Stimulated activated naive CD8-positive, alpha-beta T cell treated with anti-CD3 and anti-CD28 coated beads, Interleukin-15, Interleukin-2, amounts not matched to agents 100 ng/mL and 50 ng/mL, for 24 hours (primary cell): Measurements from ENCODE around the gene ALG2.

Experiments used
- H3K27ac Mint-ChIP-seq: one replicate; pipeline ENCODE4 v1.8.0; 2021; ENCODE audit warnings: mild to moderate bottlenecking, mixed read lengths
- H3K27me3 Mint-ChIP-seq: one replicate; pipeline ENCODE4 v1.8.0; 2021; ENCODE audit warnings: mixed read lengths
- H3K36me3 Mint-ChIP-seq: one replicate; pipeline ENCODE4 v1.8.0; 2021; ENCODE audit warnings: low read depth, mixed read lengths
- H3K4me1 Mint-ChIP-seq: one replicate; pipeline ENCODE4 v1.8.0; 2021; ENCODE audit warnings: low read depth, mixed read lengths
- H3K4me3 Mint-ChIP-seq: one replicate; pipeline ENCODE4 v1.8.0; 2021; ENCODE audit warnings: mild to moderate bottlenecking, mixed read lengths
- H3K9me3 Mint-ChIP-seq: one replicate; pipeline ENCODE4 v1.8.0; 2021; ENCODE audit warnings: mixed read lengths

The ALG2 gene

DNA sequence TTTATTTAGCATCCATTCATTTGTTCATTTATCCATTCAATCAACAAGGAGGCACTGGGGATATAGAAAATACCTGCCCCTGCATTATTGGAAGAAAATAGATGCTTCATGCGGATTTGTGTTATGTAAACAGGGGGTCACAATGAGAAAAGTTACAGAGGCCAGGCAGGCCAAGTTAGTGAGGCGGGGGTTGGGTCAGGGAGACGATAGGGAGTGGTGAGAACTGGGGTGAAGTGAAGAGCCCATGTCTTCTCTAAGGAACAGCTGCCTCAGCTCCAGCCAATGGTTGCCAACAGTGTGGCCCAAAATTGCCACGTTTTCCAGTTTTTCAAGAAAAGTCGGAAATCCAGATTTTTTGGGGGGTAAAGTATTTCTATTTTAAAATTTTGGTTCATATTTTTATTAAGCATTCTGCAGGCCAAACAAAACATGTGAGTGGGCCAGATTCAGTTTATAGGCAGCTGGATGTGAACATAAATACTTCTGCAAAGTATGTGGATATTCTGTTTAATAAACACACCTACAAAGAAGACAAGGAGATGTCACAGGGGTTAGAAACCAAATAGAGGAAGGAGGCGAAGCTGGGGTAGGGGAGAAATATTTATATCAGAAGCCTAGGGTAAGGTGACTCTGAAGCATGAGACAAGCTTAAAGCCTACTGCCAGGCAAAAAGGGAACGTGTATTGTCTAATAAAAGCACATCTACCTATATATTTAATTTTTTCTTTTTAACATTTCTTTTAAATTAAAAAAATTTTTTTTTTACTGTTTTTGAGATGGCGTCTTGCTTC, 44.0 kb downstream of the ALG2 start:
- Mint-ChIP-seq H3K9me3 (no peaks in the 10 kb centered on the region), H3K4me1 (peaks cover 55% of the 10 kb centered on the region), H3K4me3 (no peak overlapping the region), H3K27me3 (no peaks in the 10 kb centered on the region), H3K36me3 (no peaks in the 10 kb centered on the region), H3K27ac (no peak overlapping the region)

DNA sequence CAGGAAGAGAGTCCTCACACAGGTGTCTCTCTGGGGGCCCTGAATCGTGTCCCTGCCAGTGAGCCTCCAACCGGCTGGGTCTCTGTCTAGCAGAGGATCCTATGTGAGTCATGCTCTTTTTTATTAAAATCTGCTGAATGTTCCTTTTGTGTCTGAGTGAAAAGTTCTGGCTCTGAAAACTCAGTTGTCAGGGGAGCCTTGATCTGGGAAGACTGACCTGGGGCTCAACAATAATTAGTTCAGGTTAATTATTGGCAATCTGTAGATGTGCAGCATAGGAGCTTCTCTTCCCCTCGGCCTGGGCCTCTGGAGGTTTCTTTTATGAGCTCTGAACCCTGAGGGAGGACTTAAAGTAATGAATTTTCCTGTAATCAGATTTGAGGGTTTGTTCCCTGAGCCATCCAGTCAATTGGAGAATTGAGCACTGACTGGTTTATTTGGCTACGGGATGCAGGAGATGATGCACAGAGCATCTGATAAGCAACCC, 45.2 kb downstream of the ALG2 start:
- peaks cover 5% of the 10 kb centered on the region for H3K27me3 Mint-ChIP-seq
- H3K9me3 Mint-ChIP-seq: no peaks in the 10 kb centered on the region
- no peak overlapping the region for H3K4me3 Mint-ChIP-seq
- H3K27ac Mint-ChIP-seq: no peak overlapping the region
- H3K36me3 Mint-ChIP-seq: no peaks in the 10 kb centered on the region
- peaks cover 43% of the 10 kb centered on the region for H3K4me1 Mint-ChIP-seq

DNA sequence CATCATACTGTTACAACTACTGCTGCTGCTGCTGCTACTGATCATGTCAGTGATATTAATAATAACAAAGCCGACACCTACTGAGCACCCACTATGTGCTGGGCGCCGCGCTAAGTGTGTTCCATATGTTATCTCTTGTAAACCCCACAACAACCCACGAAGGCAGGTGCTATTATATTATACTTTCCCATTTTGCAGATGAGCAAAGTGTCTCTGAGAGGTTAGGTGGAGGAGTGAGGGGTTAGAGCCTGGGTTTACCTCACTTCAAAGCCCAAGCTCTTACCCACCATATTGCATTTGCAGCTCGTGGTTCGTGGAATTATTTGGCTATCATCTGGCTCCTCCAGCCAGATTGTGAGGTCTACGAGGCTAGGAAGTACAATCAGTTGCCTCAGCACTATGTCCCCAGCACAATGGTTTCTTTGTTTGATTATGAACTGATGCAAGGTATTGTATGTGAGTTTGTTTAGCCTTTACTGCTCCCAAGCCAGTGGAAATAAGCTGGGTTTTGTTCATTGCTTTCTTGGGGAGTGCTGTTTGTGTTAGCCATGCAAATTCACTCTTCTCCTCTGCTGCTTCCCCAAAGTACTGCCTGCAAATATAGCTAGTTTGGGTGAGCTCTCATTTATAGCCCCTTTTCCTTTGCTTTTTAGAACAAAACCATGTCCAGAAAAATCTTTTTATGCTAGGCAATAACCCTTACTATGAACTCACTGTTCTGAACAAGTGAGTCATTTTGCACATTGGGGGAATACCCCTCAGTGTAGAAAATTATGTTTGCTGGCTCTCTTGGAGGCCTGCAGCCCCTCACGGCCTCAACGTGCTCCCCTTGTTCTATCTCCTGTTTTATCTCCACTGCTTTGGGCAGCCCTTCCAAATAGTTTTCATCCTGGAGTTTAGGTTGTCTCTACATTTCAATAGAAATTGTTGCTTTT, 47.9 kb downstream of the ALG2 start:
- no peak overlapping the region for H3K27ac Mint-ChIP-seq
- H3K4me3 Mint-ChIP-seq: no peak overlapping the region
- no peaks in the 10 kb centered on the region for H3K9me3 Mint-ChIP-seq
- peaks cover 16% of the 10 kb centered on the region for H3K4me1 Mint-ChIP-seq
- H3K27me3 Mint-ChIP-seq: peaks cover 5% of the 10 kb centered on the region
- no peaks in the 10 kb centered on the region for H3K36me3 Mint-ChIP-seq

DNA sequence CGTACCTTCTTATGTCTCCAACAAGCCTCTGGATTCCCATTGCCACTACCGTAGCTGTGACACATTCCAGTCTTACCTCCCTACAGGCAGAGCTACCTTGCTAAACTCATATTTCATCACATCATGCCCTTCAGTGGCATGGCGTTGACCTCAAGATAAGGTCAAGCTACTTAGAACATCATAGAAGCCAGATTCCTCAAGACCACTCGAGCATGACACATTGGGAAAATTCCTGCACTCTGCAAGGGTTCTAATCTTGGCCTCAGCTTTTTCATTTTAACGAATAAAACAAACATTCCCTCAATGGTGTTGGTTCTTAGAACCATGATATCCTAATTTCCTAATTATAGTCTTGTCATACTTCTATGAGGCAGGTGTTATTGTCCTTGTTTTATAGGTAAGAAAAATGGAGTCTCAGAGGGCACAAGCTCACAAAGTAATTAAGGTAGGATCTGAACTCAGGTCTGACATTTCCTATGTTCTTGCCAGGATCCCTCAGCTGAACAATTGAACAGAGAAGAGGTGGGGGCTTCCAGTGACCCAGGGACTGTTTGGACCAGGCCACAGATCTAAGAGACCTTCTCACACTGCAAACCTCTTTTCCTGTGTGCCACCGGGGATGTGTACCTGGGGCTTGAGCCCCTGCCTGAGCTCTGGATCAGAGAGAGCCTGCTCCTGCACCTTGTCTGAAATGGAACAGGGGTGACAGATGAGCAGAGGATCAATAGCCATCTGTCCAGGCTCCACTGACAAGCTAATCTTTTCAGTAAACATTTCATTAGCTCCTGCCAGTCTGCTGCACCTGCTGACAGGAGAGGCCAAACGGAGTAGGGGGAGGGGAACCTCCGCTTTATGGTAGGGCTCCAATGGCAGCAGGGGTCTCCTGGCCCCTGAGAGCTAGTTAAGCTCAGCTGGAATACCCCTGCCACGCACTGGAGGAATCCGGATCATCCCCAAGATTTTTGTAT, 49.3 kb downstream of the ALG2 start:
- no peaks in the 10 kb centered on the region for H3K9me3 Mint-ChIP-seq
- H3K27ac Mint-ChIP-seq: no peak overlapping the region
- H3K27me3 Mint-ChIP-seq: peaks cover 5% of the 10 kb centered on the region
- H3K36me3 Mint-ChIP-seq: no peaks in the 10 kb centered on the region
- H3K4me1 Mint-ChIP-seq: peaks cover 26% of the 10 kb centered on the region
- H3K4me3 Mint-ChIP-seq: no peak overlapping the region

DNA sequence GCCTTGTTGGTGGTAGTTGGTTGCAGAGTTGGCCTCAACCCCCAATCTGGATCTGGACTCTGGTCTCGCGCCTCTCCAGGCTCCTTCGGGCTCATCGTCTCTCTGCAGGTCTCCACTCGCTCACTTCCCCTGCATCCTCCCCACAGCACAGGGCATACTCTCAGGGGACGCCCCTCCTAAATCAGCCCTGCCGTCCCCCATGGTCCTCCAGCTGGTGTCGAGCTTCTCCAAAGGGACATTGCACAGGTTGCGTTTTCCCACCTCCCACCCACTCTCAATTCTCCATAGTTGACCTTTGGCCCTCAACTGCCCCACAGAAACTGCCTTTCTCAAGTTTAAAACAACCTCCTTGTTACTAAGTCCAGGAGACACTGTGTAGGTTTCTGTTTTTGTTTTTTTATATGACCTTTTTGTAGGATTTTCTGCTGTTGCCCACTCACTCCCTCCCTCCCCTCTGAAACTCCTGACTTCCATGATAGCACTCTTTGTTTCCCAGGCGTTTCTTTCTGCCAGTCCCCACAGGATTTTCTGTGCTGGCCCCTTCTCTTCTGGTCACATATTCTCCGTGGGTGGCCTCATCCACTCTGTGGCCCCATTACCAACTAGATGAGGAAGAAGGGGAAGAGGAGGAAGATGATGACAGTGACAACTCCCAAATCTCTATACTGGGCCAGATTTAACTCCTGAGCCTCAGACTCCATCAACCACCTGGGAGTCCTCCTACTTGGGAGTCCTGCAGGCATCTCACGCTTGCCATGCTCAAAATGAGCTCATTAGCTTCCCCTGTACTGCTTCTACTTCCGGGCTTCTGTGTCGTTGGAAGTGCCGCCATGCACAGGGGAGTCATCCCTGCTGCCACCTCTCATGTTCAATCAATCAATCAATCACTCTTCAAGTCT, 50.3 kb downstream of the ALG2 start:
- no peaks in the 10 kb centered on the region for H3K9me3 Mint-ChIP-seq
- peaks cover 32% of the 10 kb centered on the region for H3K4me1 Mint-ChIP-seq
- H3K27me3 Mint-ChIP-seq: peaks cover 5% of the 10 kb centered on the region
- H3K27ac Mint-ChIP-seq: no peak overlapping the region
- no peaks in the 10 kb centered on the region for H3K36me3 Mint-ChIP-seq
- H3K4me3 Mint-ChIP-seq: no peak overlapping the region

DNA sequence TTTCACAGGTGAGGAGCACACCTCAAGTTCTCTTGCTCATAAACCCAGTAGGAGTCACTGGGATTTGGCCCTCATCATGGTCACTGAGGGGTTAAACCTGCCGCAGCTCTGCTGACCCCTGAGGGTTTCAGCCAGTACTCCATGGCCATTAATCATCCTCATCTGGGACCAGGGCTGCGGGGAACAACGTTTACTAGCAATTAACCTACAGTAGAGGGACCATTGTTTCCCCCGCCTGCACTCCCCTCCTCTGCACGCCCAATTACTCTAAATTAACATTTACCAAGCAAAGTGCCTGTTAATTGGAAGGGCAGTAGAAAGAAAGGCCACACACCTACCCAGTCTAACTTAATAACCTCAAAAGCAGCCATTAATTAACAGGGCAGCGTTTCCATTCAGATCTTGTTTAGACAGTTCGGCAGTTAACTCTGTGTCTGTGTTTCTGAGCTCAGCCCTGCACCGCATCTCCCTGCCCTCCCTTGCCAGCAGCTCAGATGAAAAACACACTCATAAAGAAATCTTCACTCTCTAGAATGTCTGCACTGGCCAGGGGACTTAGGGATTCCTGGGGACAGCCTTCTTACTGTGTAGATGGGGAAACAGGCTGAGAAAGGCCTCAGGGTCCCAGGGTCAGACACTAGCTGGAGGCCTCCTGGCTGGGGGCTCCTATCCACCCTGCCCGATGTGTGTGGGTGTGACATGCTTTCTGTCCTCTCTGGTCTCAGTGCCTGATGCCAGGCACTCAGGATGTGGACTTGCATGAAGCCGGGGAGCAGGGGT, 51.6 kb downstream of the ALG2 start:
- H3K36me3 Mint-ChIP-seq: no peaks in the 10 kb centered on the region
- H3K4me3 Mint-ChIP-seq: no peak overlapping the region
- H3K27ac Mint-ChIP-seq: no peak overlapping the region
- H3K27me3 Mint-ChIP-seq: peaks cover 5% of the 10 kb centered on the region
- H3K9me3 Mint-ChIP-seq: no peaks in the 10 kb centered on the region
- peaks cover 45% of the 10 kb centered on the region for H3K4me1 Mint-ChIP-seq

DNA sequence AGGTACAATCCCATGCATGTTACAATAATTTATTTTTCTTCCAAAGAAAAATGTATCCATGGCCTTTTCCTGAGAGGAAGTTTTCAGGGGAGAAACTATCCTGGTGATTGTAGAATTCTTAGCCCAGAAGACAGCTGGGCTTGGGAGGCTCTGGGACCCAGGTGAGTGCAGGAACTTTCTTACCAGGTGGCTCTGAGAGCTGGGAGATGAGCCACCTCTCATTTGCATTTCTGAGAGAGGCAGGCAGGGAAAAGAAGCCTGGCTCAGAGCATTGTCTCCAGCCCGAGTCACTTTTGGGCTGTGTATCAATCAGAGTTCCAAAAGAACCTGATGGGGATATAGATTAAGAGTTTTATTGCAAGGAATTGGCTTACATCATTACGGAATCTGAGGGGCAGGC, 52.7 kb downstream of the ALG2 start:
- Mint-ChIP-seq H3K36me3 (no peaks in the 10 kb centered on the region), H3K27ac (no peak overlapping the region), H3K4me3 (no peak overlapping the region), H3K27me3 (peaks cover 5% of the 10 kb centered on the region), H3K9me3 (no peaks in the 10 kb centered on the region), H3K4me1 (peaks cover 48% of the 10 kb centered on the region)

DNA sequence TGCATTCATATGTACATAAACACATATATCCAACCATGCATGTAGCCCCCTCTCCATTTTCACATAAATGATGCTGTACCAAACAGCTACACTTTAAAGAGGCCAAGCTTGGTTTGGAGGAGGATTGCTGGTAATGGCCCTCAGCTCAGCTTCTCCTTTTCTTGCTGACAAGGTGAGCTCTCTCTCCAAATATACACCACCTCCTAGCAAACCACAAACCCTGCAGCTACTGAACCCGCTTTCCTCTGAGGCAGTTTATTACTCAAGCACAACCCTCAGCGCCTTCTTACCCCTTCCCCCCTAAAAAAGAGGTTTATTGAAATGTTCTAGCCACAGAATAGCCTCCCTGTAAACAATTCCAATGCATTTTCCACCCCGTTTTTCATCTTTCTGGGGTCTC, 54.0 kb downstream of the ALG2 start:
- Mint-ChIP-seq H3K9me3 (no peaks in the 10 kb centered on the region), H3K27me3 (peaks cover 5% of the 10 kb centered on the region), H3K4me1 (peaks cover 49% of the 10 kb centered on the region), H3K27ac (no peak overlapping the region), H3K4me3 (no peak overlapping the region), H3K36me3 (no peaks in the 10 kb centered on the region)

DNA sequence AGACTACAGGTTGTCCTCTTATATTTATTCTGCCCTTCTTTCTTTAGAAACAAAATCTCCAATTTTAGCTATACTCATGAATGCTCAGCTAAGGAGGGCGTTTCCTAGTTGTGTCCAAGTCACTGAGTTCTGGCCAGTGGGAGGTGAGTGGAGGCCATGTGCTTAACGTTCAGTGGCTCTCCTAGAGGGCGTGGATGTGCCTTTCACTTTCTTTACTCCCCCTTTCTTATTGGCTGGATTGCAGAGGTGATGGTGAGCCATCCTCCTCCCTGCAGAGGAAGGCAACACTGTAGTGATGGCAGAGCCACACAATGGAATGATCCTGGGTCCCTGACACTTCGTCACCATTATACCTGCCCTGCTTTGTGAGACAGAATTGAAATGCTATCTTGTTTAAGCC, 54.6 kb downstream of the ALG2 start:
- H3K27me3 Mint-ChIP-seq: peaks cover 2% of the 10 kb centered on the region
- no peak overlapping the region for H3K27ac Mint-ChIP-seq
- H3K9me3 Mint-ChIP-seq: no peaks in the 10 kb centered on the region
- no peaks in the 10 kb centered on the region for H3K36me3 Mint-ChIP-seq
- no peak overlapping the region for H3K4me3 Mint-ChIP-seq
- peaks cover 52% of the 10 kb centered on the region for H3K4me1 Mint-ChIP-seq
